Measurements from ENCODE around the gene DZIP3. TPM values are rescaled to one million over a fixed set of nuclear protein-coding genes. Genes with fewer than 3 reads are reported as not detected.

The DZIP3 gene
- total and polyA plus RNA-seq, 2 of the 8 experiments (the other 6 are each of a cell fraction or from before 2014, with no cell fraction given): 10.4 to 24.3 TPM

DNA sequence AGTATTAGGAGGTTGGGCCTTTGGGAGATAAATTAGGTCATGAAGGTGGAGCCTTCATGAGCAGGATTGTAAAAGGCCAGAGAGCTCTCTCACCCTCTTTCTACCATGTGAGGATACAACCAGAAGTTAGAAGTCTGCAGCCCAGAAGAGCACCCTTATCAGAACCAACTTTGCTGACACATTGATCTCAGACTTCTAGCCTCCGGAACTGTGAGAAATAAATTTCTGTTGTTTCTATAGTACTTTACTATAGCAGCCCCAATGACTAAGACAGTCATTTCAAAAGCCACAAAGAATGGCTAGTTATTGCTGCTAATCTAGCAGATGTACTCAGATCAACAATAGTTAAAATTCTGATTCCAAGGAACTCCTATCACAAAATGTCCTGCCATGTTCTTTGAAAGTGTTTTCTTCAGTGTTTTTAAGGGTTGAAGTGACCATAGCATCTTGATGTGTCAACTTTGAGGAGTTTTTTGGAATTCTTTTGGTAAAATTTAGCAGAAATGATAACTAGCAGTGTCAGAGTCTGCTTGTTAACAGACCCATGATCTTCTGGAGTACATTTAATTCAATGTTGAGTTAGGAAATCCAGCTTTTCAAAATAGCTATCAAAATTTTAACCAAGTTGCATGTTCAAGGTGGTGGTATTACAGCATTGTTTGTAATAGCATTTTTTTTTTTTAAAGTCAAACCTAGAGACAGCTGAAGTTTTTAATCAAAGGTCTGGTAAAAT lies 10.3 kb downstream of the DZIP3 start:
- Histone ChIP-seq H3K4ac (replicated peaks; ENCODE audit: insufficient read length, low read depth, low read length) (no peak overlapping the region), H3K36me3 (ENCODE audit: control insufficient read depth in 2 of 4, insufficient read depth in 4 of 4, low read length in 3 of 4) (no peaks in the 10 kb centered on the region), H3K27me3 (replicated peaks in 1 of 4; ENCODE audit: control insufficient read depth in 3 of 4, extremely low read depth in 1 of 4, insufficient read depth in 3 of 4, low read length in 3 of 4) (no peaks in the 10 kb centered on the region), H3K23me2 (ENCODE audit: low read depth, low read length) (no peaks in the 10 kb centered on the region), H2BK5ac (ENCODE audit: low read depth, low read length) (no peak overlapping the region), H2AFZ (ENCODE audit: low read length) (no peak overlapping the region), H3K27ac (ENCODE audit: low read depth, low read length) (no peak overlapping the region), H2BK15ac (ENCODE audit: low read length) (no peak overlapping the region), H4K91ac (replicated peaks; ENCODE audit: insufficient read length, low read length) (no peak overlapping the region), H2BK20ac (ENCODE audit: low read length) (no peak overlapping the region), H3K79me2 (ENCODE audit: control insufficient read depth in 1 of 2, insufficient read depth in 2 of 2, low read length in 2 of 2) (peaks cover 3 to 42% of the 10 kb centered on the region in 2 experiments; a peak in 3 of 4 replicates), H3K9ac (replicated peaks in 1 of 4; ENCODE audit: extremely low read depth in 1 of 4, low read depth in 3 of 4, low read length in 3 of 4) (no peak overlapping the region), H4K5ac (ENCODE audit: insufficient read length, low read depth, low read length) (no peak overlapping the region), H3K9me3 (ENCODE audit: insufficient read depth in 2 of 2, low read depth in 1 of 2, low read length in 1 of 2) (no peaks in the 10 kb centered on the region), H2AK5ac (ENCODE audit: low read depth, low read length) (no peak overlapping the region), H3K4me3 (ENCODE audit: extremely low read depth in 1 of 4, insufficient read depth in 2 of 4, low read depth in 3 of 4, low read length in 4 of 4) (no peak overlapping the region), H3K14ac (ENCODE audit: insufficient read length) (no peak overlapping the region), H4K8ac (ENCODE audit: extremely low read depth, insufficient read depth, low read length) (no peak overlapping the region), H3K79me1 (ENCODE audit: low read depth, low read length) (no peaks in the 10 kb centered on the region), H3K56ac (replicated peaks; ENCODE audit: insufficient read length, low read depth, low read length) (no peak overlapping the region), H2BK120ac (replicated peaks; ENCODE audit: low read depth, low read length) (no peak overlapping the region), H3K23ac (ENCODE audit: insufficient read length) (no peak overlapping the region), H2BK12ac (ENCODE audit: low read depth, low read length) (no peak overlapping the region), H3K4me2 (ENCODE audit: insufficient read depth in 1 of 2, low read depth in 2 of 2, low read length in 2 of 2) (no peak overlapping the region), H3K4me1 (replicated peaks in 1 of 4; ENCODE audit: control insufficient read depth in 3 of 4, insufficient read depth in 4 of 4, low read length in 3 of 4) (peaks cover 0 to 3% (median 1%) of the 10 kb centered on the region in 4 experiments; a peak in 2 of 7 replicates), H4K20me1 (replicated peaks in 1 of 2; ENCODE audit: control insufficient read depth in 1 of 2, insufficient read depth in 2 of 2, low read length in 2 of 2) (no peaks in the 10 kb centered on the region), H3K18ac (ENCODE audit: extremely low read depth, low read length) (no peak overlapping the region)
- TF ChIP-seq RBBP5 (IDR thresholded peaks at IDR 0.05; ENCODE audit: borderline replicate concordance, low read depth, low read length): no peak
- TF ChIP-seq BCL11A (IDR thresholded peaks at IDR 0.05; ENCODE audit: low read depth in 2 of 2, low read length in 2 of 2): no peak
- no peak for TF ChIP-seq CBX5 (IDR thresholded peaks at IDR 0.05; ENCODE audit: low read depth, low read length)
- TF ChIP-seq PHF8 (conservative IDR thresholded peaks at IDR 0.05; ENCODE audit: low read depth, low read length): no peak
- CTCF ChIA-PET (ENCODE audit: partially characterized antibody): interaction anchor here (0.6 to 0.7 kb wide), 3 partner anchors 8 to 280 kb away, joined by 3 read pairs; no protein-coding TSS in a partner anchor
- 87% methylated on average over 1 of the region's 1 CpG; no CpG with 5 or more reads in 1 of the 2 experiments for WGBS, 2 experiments (ENCODE audit: extremely low coverage in 1 of 2, insufficient coverage in 1 of 2, insufficient read length in 1 of 2, insufficient replicate concordance in 2 of 2, low coverage in 1 of 2, low lambda C conversion rate in 2 of 2, missing lambda C conversion rate in 1 of 2)
- FAIRE-seq: no peak
- POLR2A ChIA-PET (ENCODE audit: partially characterized antibody): interaction anchor here (2.5 kb wide), 1 partner anchor 10 kb away, joined by 19 read pairs; the partner anchor contains the start of genes CIP2A and DZIP3
- DNase-seq (ENCODE audit: low read depth in 1 of 2, low spot score in 2 of 2): no peak

Measured in H1 (cell line).